Esophagus squamous epithelium (tissue), 4 donors: ENCODE measurements around the gene RPL28.

Source experiments
- POLR2A ChIP-seq, 4 donors: fragments of 450-650 bp; IDR thresholded peaks; one replicate each; pipeline ENCODE4 v1.6.1; 2017; ENCODE audit warnings: antibody characterized with exemption in 4 of 4, mild to moderate bottlenecking in 4 of 4, moderate library complexity in 3 of 4
- TF ChIP-seq, protein P1 (sequence below), 6 experiments: fragments of 450-650 bp in 4 of 6; fragments of 200-600 bp in 2 of 6; sonication (generic) in 2 of 6; IDR thresholded peaks; one replicate each; pipeline ENCODE4 v1.5.1; 2016 to 2019; ENCODE audit warnings: antibody characterized with exemption in 6 of 6, mild to moderate bottlenecking in 4 of 6, moderate library complexity in 4 of 6

DNA sequence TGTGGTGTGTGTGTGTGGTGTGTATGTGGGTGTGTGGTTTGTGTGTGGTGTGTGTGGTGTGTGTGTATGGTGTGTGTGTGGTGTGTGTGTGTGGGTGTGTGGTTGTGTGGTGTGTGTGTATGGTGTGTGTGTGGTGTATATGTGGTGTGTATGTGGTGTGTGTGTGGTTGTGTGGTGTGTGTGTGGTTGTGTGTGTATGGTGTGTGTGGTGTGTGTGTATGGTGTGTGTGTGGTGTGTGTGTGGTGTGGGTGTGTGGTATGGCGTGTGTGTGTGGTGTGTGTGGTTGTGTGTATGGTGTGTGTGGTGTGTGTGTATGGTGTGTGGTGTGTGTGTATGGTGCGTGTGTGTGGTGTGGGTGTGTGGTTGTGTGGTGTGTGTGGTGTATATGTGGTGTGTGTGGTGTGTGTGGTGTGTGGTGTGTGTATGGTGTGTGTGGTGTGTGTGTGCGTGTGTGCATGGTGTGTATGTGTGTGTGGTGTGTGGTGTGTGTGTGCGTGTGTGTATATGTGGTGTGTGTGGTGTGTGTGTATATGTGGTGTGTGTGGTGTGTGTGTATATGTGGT is 48.7 kb downstream of the RPL28 start:
- TF ChIP-seq, protein P1, sequence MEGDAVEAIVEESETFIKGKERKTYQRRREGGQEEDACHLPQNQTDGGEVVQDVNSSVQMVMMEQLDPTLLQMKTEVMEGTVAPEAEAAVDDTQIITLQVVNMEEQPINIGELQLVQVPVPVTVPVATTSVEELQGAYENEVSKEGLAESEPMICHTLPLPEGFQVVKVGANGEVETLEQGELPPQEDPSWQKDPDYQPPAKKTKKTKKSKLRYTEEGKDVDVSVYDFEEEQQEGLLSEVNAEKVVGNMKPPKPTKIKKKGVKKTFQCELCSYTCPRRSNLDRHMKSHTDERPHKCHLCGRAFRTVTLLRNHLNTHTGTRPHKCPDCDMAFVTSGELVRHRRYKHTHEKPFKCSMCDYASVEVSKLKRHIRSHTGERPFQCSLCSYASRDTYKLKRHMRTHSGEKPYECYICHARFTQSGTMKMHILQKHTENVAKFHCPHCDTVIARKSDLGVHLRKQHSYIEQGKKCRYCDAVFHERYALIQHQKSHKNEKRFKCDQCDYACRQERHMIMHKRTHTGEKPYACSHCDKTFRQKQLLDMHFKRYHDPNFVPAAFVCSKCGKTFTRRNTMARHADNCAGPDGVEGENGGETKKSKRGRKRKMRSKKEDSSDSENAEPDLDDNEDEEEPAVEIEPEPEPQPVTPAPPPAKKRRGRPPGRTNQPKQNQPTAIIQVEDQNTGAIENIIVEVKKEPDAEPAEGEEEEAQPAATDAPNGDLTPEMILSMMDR (IDR thresholded peaks at IDR 0.05), result no peak
- no peak for TF ChIP-seq POLR2A (IDR thresholded peaks at IDR 0.05)
